HL-60/S4 treated with phorbol 12-myristate 13-acetate at 8.2 ng/mL for 4 days and 3 days (cell line): Measurements from ENCODE around the gene METTL18.

Experiments
- in situ Hi-C: fragments of 300-500 bp; cut with MboI; formaldehyde crosslinking; loops from 2 replicates; pipeline ENCODE4 v1.15.0; 2022; ENCODE audit warnings: low sequenced_read_pairs

METTL18 gene

DNA sequence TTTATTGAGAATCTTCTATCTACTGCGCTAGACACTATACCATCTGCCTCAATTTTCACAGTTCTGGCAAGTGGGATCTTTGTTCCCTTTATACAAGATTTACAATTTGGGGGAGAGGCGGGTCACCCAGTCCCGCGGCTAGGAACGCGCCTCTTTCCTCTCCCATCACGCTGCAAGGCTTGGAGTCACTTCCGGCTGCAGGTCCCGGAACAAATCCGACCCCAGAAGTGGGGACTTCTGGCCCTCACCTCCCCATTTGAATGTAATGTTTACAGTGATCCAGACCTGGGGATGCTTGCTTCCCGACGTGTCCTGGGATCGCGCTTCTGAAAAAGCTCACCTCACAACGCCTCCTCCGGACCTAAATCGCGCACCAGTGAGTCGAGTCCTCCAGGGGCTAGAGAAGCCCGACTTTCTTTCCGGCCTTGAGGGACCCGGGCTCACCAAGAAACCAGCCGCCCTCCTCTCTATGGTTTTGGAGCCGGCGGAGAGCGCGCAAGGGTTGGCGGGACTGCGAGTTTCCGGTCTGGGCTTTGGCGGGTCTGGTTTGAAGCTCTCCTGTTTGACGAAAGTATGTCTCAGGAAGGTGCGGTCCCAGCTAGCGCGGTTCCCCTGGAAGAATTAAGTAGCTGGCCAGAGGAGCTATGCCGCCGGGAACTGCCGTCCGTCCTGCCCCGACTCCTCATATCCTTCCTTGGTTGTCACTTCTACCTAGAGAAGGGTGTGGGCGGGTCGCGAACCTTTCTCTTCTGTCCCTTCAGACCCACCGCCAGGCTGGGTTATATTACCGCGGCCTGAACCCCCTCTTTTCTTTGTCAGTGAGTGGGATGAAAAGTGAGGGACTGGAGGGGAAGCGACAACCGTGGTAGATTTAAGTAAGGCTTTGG lies at the start of gene METTL18:
Gene METTL18, minus strand, starts transcription at position 378 of the 887 bp plus-strand sequence. CDS start 1,212 bp downstream, outside the sequence.
- in situ Hi-C loops: no loop called here

DNA sequence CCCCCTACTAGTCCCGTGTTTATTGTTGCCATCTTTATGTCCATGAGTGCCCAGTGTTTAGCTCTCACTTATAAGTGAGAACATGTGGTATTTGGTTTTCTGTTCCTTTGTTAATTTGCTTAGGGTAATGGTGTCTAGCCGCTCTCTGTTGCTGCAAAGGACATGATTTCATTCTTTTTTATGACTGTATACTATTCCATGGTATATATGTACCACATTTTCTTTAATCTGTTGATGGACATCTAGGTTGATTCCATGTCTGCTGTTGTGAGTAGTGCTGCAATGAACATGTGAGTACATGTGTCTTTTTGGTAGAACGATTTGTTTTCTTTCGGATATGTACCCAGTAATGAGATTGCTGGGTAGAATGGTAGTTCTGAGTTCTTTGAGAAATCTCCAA lies 44.2 kb upstream of the METTL18 start:
- in situ Hi-C loops: no loop called here

DNA sequence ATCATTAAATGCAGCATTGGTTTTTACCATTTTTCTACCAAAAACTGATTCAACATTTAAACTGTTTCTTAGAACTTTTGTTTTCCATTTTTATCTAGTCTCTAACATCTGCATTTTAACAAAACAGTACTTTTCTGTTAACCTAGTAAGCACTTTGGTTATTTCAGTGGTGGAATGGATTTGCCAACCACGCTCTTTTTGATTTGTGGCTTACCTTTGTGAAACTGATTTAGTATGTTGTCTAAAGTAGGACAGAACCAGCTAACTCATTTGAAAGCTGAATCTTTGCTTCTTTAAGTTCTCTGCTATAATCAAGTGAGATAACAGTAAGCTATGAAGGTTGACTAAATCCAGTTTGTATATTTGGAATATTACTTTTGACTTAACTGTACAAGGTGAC lies 41.5 kb upstream of the METTL18 start:
- in situ Hi-C loops: no loop called here

DNA sequence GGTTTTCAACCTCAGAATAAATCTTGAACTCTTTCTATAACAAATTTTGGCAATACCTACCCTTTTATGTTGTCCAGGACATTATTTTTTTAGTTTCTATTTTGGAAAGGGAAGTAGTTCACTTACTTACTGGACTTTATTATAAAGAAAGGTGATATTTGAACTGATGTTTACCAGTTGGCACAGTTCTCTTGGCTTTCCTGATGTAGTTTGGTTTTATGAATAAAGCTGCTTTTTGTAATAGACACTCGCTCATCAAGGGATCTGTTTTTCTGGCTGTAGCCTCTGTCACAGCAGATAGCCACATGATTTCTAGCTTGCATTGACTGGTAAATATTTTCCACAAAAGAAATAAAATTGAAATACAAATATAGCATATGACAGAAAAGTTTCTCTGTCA lies 40.9 kb upstream of the METTL18 start:
- in situ Hi-C loops: no loop called here

DNA sequence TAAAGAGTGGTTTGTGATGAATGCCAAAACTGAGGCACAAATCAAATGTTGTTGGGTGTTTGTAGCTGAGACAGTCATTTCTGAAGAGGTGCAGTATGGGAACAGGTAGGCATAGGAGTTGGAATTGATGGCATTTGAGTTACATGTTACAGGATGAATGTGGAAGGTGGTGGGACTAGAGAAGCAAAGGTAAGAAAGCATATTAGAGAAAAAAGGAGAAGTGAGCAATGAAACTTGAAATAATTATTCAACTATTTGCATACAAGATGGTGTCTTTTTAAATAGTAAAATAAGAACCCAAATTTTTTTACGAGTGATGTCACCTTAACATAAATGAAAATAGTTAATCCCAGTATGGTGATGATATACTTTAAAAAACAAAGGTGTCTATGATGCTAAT lies 40.2 kb upstream of the METTL18 start:
- in situ Hi-C loops: no loop called here

DNA sequence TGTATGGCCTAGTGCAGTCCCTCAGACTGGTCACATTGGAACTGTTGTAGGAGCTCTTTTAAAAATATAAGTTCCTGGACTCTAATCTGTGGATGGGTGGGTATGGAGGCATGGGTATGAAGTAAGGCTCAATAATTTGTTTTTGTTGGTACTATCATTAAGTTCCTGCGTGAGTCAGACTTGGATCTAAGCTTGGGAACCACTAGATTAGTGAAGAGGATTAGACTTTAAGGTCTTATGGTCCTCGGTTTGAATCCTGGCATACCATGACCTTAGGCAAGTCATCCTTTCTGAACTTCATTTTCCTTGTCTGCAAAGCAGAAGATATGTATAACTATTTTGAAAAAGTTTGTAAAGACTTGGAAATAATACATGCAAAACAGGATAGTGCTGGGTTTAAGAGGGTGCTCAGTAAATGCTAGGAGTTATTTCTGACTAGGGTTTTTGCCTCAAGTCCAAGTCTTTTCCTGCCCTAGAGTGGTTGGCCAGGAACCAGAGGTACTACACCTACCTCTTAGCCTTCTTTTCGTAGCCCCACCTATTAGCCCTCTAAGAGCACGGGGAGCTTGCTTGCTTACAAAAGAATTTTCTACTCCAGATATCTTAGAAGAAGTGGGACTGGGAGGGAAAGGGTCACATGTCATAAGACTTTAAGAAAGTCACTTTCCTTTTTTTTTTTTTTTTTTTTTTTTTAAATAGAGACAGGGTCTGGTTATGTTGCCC lies 38.6 kb upstream of the METTL18 start:
- in situ Hi-C loops: no loop called here

DNA sequence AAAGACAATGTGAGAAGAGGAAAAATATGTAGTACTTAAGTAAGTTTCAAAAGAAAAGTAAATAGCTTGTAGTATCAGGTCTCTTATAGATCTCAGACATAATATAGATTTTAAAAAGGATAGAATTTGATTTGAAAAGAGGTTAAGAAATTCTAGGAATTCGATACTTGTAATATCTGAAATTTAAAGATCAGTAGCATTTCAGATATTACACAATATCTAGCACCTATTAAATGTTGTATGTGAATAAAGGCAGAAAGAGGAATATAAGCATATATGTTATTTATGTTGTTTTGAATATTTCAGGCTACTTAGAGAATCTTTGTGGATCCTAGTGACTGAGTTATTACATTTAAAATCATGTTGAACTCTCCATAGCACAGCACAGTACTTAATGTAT lies 35.0 kb upstream of the METTL18 start:
- in situ Hi-C loops: no loop called here

DNA sequence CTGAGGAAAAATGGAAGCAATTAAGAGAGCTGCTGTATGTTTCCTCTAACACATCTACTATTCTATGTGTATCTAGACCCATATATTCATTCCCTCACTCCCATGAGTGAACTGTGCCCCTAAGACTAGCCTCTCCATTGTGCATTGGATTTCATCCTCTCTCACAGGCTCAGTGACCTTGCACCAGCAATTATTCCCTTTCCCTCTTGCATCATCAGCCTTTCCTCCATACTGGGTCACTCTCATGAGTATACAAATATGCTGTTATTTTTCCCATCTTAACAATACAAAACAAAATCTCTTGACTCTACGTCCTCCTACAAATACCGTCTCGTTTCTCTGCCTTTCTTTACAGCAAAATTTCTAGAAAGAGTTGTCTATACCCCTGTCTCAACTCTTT lies 29.4 kb upstream of the METTL18 start:
- in situ Hi-C loops: loop anchor here (25.0 kb wide), 1 partner anchor 262 kb away; no protein-coding TSS in a partner anchor

DNA sequence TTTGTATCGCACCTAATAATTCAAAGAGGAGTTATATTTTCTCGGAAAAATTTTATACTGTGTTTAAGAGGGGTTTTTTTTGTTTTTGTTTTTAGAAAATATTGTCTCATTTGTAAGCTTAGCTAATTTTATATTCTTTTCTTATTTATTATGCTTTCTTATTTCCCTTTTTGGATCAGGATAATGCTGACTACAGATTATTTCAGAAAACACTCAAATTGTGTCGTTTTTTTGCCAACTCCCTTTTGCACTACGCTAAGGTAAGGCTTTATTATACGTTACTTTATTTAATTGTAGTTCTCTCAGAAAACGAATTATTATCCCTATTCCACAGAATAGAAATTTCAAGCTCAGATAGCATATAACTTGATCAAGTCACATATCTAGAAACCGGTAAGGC lies 26.8 kb upstream of the METTL18 start:
- in situ Hi-C loops: loop anchor here (25.0 kb wide), 1 partner anchor 259 kb away; no protein-coding TSS in a partner anchor

DNA sequence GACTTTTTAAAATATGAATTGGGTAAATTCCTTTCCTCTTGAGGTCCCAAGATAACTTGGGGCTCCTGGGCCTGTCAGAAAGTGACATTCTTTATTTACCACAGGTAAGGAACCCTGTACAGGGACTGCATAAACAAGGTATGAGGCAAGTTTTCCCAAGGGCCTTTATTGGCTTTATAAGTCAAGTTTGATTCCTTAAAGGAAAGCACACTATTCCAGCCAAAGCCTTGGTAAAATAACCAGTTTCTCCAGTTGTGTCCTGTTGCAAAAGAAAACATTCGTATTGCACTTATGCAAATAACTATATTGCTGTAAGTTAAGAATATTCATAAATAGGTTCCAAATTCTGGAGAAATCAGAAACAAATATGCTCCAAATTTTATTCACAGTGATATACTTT lies 21.9 kb upstream of the METTL18 start:
- in situ Hi-C loops: loop anchor here (25.0 kb wide), 1 partner anchor 254 kb away; no protein-coding TSS in a partner anchor

DNA sequence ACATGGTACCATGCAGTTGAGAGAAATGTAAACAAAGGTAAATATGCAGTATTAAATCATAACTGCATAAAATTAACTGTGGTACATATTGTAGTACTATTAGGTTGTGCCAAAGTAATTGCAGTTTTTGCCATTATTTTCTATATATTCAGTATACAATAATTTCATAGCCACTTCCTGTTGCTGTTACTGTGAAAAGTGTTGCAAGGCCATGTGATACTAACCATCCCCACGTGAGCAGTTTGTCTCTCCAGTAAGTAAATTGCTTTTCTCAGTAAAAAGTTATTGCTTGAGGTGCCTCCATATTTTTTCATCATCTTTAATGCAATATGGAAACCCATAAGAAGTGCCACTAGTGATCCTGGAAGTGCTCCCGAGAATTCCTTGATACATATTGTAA lies 19.6 kb upstream of the METTL18 start:
- in situ Hi-C loops: loop anchor here (25.0 kb wide), 1 partner anchor 252 kb away; no protein-coding TSS in a partner anchor

DNA sequence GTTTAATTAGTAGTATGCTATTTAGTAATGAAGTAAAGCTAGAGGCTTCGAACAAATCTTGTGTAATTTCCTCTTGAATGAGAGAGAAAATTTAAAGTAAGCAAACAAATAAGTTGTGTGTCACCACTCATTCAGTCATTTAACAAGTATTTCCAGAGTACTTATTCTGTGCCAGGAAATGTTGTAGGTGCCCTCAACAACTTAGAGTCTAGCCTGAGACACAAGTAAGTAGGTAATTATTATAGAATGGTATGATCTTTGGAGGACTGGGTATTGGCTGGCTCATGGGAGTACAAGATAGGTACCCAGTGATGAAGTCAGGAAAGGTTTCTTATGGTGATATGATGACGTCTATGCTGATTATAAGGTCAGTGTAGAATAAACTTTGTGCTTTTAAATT lies 17.4 kb upstream of the METTL18 start:
- in situ Hi-C loops: loop anchor here (25.0 kb wide), 1 partner anchor 250 kb away; no protein-coding TSS in a partner anchor

DNA sequence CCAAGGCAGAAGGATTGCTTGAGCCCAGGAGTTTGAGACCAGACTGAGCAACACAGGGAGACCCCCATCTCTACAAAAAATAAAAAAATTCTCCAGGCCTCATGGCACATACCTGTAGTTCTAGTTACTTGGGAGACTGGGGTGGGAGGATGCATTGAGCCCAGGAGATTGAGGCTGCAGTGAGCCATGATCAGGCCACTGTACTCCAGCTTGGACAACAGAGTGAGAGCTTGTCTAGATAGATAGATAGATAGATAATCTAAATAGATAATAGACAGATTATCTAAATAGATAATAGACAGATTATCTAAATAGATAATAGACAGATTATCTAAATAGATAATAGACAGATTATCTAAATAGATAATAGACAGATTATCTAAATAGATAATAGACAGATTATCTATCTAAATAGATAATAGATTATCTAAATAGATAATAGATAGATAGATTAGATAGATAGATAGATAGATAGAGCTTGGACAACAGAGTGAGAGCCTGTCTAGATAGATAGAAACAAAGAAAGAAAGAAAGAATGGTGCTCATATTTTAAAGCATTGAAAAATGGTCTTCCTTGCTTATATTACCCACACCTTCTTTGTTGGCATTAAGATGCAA lies 16.8 kb upstream of the METTL18 start:
- in situ Hi-C loops: loop anchor here (25.0 kb wide), 1 partner anchor 249 kb away; no protein-coding TSS in a partner anchor

DNA sequence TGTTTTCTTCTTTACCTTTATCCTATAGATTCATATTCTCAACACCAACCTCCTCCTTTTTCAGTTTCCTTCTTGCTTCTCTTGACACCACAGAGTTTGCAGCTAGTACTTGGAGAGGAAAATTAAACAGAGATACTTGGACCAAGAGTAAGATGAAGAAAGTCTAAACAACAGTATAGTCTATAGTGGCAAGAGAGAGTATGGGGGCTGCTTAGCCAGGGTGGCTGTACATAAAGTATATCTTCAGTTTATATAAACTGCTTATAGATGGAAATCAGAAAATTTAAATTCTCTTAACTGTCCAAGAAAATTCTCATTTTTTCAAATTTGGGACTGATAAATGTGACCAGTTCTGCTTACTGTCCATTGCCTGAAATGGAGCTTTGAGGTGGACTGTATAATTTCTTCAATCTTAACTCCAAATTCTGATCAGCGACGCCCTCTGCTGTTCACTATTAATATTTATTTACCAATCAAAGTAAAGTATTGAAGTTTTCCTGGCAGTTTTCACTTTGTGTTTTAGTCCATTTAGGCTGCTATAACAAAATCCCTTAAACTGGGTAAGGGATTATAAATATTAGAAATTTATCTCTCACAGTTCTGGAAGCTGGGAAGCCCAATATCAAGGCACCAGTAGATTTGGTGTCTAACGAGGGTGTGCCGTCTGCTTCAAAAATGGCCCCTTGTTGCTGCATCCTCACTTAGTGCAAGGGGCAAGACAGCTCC lies 14.8 kb upstream of the METTL18 start:
- in situ Hi-C loops: loop anchor here (25.0 kb wide), 1 partner anchor 247 kb away; no protein-coding TSS in a partner anchor

DNA sequence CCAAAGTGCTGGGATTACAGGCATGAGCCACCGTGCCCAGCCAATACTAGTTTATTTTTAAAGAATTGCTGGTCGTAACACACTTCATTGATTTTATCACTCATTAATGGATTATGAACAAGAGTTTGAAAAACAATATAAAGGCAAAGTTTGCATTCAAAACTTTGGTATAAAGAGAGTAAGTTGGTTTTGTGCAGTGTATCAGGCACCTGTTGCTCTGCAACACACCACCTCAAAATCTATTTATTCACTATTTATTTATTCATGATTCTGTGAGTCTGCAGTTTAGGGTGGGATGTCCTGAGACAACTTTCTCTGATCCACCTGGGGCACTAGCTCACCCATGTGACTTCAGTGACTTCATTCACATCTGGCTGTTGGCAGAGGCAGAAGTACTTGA lies 10.2 kb upstream of the METTL18 start:
- in situ Hi-C loops: loop anchor here (25.0 kb wide), 1 partner anchor 243 kb away; no protein-coding TSS in a partner anchor

DNA sequence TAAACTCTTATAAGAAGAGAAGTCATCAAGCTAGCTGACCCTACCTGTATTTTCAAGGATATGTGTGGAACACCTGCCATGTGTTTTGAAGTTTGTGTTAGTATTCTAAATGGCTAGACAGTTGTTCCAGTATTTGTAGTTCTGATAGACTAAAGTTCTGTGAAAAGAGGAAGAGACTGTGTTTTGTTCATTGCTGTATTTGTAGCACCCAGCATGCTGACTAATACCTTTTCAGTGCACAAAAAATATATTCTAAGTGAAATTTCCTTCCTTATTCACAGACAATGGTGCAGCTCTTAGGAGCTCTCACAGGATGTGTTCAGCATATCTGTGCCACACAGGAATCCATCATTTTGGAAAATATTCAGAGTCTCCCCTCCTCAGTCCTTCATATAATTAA lies 8.2 kb upstream of the METTL18 start:
- in situ Hi-C loops: loop anchor here (25.0 kb wide), 1 partner anchor 241 kb away; no protein-coding TSS in a partner anchor

DNA sequence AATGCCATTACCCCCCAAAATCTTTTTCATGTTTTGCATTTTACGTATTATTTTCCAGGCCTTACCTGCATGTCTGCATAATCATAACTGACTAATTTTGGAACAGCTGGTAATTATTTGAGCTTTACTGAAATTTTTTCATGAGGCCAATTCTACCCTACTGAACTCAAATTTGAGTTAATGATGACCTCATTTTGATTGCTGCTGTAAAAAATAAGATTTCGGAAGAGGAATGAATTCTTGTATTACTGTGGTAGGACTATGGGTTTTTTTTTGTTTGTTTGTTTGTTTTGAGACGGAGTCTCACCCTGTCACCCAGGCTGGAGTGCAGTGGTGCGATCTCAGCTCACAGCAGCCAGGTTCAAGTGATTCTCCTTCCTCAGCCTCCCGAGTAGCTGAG lies 2.6 kb upstream of the METTL18 start:
- in situ Hi-C loops: no loop called here

DNA sequence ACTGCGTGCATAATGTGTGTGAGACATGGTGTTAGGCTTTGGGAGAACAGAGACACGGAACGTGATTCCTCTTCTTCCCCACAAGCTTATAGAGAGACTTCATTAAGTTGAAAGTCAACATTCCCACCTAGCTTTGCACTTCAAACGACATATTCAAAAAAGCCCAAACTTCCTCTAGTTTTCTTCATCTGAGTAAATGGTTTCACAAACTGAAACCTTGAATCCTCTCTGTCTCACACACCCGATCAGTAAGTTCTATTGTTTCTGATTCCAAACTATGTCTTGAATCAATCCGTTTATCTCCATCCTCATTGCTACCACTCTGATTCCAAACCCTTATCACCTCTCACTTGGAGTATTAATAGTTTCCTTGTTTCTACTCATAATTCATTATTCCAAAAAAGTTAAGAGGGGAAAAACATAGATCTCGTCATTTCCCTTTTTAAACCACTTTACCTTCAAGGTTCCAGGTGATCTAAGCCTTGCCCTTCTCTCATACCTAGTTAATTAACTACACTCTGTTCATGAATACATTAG lies 1.6 kb upstream of the METTL18 start:
- in situ Hi-C loops: no loop called here

DNA sequence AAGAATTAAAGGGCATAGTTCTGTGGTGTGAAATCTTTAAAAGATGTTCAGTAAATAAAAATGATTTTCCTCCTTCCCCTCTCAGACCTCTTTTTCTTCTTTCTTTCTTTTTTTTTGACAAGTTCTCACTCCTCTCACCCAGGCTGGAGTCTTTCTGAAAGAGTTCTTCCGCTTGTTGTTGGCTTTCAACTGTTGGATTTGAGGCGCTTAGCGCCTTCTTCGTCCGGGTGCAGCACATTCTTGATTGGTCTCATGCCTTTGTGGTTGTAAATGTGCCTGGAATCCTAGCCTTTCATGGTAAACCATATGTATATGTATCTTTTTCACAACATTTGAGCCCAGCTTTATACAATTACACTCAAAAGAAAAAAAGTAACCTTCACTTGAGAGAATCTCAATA lies 980 bp upstream of the METTL18 start:
- in situ Hi-C loops: no loop called here

DNA sequence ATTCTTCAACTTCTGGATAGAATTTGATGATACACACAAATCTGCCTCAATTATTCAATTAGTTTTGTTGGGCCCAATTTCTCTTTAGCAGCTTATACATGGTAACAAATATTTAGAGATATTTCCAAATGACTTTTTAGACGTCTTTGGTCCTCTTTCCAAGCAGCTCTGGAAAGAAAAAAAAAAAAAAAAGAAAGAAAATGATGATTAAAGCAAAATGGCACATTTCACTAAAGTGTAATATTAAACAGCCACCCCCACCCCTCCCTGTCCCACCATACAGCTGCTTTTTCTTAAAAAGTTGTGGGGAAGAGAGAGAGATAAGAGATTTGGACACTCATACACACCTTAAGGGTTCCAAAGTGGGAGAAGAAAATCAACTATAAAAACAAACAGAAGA lies 977 bp downstream of the METTL18 start:
- in situ Hi-C loops: no loop called here
